Measurements from ENCODE around the gene SPDL1.
A peak's percentile ranks its signal among the peaks of the same experiment; 100 is the strongest.

Gene SPDL1, protein sequence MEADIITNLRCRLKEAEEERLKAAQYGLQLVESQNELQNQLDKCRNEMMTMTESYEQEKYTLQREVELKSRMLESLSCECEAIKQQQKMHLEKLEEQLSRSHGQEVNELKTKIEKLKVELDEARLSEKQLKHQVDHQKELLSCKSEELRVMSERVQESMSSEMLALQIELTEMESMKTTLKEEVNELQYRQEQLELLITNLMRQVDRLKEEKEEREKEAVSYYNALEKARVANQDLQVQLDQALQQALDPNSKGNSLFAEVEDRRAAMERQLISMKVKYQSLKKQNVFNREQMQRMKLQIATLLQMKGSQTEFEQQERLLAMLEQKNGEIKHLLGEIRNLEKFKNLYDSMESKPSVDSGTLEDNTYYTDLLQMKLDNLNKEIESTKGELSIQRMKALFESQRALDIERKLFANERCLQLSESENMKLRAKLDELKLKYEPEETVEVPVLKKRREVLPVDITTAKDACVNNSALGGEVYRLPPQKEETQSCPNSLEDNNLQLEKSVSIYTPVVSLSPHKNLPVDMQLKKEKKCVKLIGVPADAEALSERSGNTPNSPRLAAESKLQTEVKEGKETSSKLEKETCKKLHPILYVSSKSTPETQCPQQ

DNA sequence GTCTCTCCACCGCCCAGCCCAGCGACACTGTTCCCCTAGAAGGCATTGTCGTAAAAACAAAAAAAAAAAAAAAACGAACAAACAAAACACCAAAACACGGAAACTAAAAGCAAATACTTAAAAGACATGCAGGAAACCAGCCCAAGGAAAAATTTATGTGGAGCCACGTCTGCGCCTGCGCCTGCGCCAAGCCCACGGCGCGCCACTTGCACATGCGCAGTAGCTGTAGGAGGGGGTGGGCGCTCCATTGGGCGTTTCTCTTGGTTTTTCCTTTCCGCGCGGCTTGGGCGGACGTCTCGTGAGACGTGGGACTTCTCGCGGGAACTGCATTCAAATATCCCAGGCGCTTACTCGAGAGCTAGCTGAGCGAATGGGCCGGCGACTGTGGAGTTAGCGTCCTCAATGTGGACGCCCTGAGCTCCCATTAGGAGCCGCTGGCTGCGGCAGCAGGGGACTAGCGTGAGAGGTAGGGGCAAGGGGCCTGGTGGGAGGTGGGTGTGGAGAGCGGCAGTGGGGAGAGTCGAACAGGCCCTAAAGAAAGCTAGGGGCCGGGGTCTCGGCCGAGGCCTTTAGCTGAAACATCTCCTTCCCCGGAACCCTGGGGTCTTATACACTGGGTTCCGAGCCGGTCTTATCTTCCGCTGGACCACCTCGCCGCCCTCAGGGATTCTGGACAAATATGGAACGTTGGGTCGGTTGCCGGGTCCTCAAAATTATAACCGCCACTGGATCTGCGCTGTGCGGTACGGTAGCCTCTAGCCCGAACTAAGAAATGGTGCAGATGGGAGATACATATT lies at the start of gene SPDL1:
SPDL1 (plus strand) TSS at position 350 of the 797 bp plus-strand sequence. CDS start 4,644 bp downstream, outside the sequence.
- DNase-seq (ENCODE audit: low spot score): peak; percentile 96

DNA sequence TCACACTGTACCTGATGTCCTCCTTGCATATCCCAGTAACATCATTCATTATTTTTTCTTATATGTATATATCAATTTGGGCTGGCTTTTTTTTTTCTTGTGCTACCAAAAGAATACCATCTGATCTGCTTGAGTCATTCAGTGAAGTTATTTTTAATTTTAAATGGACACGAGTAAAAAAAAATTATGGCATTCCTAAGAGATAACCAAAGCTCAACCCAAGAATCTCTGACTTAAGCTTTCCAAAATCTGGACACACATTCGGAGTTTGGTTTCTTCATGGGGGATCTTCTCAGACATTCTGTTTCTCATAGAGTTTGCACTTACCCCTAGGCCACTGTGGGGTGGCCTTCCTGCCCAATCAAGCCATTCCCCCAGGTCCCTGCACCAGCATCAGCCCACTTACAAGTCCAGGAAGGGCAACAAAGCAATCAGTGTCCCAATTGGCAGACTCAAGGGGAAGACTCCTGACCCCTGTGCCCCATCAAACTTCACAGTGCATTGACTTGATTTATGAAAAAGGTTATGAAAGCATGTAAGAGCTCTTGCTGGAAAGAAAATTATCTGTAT lies 49.2 kb upstream of the SPDL1 start:
- DNase-seq (ENCODE audit: low spot score): no peak

DNA sequence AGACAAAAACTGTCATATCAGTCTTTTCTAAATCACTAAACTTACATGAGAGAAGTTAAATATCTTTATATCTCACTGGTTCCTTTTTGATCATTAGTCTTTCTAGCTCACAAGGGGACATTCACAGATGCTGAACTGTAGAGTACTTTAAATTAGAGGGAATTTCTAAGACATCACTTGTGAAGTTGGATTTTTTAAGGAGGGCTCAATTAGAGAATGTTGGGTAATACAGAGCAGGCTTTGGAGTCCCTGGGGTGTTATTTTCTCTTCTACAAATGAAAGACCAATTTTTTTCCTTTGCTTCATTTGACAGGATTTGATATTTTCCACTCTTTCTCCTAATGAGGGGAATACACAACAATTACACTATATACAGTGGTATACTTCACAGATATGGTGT lies 48.6 kb upstream of the SPDL1 start:
- no peak for DNase-seq (ENCODE audit: low spot score)

DNA sequence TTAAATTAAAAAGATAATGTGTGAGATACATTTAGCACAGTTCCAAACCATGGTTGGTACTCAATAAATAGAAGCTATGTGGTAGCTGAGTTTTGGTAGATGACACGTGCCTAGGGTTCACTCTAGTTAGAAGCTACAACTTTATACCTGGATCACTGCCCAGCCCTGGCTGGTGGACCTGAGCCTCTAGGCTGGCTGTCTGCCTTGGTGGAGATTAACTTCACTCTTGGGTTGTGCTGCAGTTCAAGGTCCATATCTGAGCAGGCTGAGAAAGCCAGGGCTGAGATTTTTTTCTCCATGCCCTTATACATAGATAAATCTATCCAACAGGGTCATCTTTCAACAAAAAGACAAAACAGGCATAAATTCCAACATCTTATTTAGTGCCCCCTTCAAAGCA lies 44.6 kb upstream of the SPDL1 start:
- no peak for DNase-seq (ENCODE audit: low spot score)

DNA sequence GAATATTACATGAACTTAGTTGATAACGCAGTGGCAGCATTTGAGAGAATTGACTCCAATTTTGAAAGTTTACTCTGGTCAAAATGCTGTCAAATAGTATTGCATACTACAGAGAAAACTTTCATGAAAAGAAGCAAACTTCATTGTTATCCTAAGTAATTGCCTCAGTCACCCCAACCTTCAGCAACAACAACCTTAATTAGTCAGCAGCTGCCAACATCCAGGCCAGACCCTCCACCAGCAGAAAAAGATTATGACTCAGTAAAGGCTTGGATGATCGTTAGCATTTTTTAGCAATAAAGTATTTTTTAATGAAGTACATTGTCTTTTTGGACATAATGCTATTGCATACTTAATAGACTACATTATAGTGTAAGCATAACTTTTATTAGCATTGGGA lies 40.8 kb upstream of the SPDL1 start:
- DNase-seq (ENCODE audit: low spot score): no peak

DNA sequence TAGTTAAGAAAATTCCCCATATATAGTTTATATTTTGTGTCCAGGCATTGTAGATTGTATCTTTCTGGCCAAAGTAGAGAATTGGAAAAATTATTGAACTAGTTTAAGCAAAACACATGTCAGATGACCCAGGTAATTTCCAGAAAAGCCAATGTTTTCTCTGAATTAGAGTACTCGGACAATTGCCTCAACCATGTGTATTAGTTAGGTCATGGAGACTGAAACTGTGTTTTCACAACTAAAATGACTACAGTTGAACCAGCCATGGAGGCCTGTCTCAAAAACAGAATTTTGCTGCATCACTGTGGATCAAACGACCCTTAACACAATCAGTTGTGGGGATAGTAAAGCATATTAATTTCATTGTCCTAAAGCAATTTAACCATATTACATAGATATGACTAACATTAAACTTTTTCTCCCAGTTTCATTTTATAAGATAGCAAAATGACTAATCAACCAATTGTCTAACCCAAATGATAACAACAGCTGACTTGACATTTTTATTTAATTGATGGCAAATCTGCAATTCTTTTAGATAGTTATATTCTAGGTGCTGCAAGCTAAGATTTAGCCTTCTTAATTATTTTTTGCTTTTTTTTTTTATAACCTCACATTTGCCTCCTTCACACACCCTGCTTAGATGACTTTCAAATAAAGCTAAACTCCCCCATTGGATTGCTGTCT lies 39.2 kb upstream of the SPDL1 start:
- DNase-seq (ENCODE audit: low spot score): no peak

DNA sequence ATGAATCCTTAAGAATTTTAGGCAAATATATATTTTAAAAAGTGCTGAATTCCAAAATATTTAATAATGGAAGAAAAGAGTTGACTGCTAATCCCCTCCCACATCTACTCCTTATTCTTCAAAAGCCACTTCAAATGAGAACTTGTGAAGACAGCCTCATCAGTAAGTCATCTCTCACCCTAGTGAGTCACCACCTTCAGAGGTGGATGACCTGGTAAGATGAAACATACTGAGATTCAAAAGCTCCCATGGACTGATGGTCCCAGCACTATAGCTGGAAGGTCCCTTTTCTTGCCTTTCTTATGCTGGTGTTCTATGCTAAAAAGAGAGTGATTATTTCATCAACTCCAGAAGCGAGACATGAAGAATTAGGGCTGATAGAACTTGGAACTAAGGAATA lies 37.8 kb upstream of the SPDL1 start:
- no peak for DNase-seq (ENCODE audit: low spot score)

DNA sequence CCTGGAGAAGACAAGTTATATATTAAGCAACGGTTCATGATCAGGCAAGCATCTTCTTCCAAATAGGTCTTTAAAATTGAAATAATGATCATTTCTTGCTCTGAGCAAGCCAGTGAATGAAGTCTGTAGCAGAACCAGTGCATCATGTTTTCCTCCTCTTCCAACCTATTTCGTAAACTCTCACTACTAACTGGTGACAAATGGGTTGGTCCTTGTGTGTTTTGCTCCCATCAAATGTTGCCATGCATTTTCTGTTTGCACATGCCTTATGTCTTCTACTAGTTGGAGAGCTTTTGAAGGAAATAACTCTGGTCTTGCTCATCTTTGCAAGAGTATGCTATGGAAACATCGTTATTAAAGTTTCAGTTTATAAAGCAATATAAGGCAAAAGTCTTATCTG lies 37.2 kb upstream of the SPDL1 start:
- no peak for DNase-seq (ENCODE audit: low spot score)

DNA sequence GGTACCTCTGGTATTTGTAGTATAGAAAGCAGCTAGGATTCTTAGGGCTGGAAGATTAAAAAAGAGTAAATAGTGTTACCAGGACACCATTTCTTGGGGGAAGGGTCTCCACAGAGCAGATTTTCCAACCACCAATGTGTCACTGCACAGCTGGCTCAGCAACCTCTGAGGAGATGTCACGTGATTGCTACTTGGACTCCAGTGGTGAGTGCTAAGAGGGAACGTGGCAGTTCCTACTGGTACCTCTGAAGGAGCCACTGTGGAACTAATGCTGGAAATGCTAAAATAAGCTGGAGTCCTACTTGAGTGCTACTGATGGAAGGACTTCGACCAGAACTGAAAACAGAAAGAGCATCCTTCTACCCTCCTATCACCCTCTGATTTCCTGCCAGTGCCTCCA lies 36.1 kb upstream of the SPDL1 start:
- no peak for DNase-seq (ENCODE audit: low spot score)

DNA sequence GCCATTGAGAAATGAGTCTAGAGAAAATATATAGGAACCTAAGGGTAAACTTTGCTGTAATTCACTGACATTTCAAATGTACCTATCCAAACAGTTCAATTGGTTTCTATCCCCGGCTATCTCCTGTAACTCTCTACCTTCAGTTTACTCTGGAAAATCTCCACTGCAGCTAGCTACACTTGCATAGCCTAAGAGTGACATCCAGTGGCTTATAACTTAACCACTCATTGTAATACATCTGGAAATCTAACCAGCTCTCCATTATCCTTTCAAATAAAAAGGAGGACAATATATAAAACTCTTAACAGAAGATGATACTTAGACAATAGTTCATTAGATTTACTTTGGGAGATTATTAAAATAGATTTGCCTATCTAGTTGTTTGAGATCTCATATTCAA lies 35.3 kb upstream of the SPDL1 start:
- DNase-seq (ENCODE audit: low spot score): no peak

DNA sequence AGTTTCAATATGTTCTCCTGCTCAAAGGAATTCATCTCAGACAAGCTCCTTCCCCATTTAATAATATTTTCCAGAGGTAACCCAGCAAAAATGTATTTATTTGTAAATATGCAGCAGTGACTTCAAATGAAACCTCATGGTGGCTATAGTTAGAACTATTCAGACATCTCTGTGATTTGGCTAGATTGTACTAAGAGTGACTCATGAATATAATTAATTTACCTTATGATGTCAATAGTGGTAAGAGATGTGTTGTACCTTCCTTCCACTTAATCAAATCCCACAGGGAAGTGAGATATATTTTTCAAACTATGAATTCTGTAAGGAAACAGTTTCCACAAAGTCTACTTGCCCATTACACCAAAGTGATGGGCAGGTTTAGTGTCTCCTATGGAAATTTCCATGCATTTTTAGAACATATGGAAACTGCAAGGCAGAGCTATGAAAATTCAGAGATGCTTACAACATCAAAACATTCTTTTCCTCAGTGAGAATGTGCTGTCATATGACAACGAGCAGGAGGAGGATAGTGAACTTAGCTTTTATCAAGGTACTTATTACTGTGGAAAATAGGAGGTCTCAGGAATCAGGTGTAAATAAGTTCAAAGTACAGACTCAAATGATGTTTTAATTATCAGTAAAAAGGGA lies 34.0 kb upstream of the SPDL1 start:
- DNase-seq (ENCODE audit: low spot score): no peak

DNA sequence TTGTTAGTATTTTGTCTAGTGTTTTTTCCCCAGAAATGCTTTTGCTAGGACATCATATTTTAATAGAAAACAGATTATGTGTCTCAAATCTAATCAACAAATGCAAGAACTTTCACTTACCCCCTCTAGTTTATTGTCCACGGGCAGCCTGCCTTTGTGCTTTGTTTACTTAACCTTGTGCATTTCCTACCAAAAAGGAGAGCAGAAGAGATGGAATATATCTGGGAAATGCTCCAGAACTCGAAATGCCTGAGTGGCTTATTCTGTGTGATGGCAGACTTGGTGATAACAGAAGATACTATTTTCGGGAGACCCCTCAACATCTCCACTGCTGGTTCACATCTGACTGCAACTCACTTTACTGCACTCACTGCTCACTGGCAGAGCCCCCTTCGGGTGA lies 33.3 kb upstream of the SPDL1 start:
- DNase-seq (ENCODE audit: low spot score): no peak

DNA sequence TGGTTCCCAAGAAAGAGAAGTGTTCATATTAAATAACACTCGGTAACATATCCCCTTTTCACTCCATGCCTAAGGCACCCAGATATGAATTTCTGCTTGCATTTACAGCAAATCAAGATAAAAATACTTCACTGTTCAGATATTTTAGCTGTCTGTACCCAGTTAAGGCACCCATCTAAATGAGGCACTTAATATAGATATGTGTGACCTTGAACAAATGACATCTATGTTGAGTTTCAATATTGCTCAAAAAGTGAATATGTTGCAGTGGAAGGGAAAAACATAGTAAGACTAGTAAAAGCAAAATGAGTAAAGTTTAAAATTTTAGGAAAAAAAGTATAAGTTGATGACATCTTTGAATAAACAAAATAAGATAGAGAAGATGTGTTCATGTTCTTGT lies 32.4 kb upstream of the SPDL1 start:
- no peak for DNase-seq (ENCODE audit: low spot score)

DNA sequence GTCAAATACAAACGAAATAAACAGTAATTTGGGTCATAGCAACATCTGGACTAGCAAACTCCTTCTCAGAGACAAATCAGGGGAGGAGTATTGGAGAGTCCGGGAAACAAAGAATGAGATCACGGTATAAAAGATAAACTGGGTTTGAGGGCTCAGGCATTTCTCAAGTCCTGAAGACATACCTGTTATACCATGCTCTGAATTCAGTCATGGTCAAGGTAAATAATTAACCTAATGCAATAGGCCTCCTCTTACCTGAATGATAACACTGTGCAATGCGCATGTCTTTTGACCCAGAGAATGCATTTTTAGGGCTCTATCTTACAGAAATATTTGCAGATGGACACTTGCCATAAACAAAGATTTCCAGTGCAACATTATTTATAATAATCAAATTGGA lies 31.9 kb upstream of the SPDL1 start:
- no peak for DNase-seq (ENCODE audit: low spot score)

DNA sequence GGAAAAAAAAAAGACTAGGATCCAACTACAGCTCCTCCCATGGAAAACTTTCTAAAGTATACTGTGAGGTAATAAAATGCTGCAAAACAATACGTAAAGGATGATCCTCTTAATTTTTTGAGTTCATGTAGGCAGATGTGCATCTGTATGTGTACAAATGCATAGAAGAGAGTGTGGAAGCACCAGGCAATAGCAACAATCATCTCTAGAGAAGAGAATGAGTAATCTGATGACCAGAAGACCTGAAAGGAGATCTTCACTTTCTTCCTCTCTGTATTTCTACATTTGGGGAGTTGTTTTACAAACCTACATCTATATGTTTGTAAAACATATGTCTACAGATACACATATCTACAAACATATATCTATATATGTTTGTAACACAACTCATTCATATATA lies 29.3 kb upstream of the SPDL1 start:
- DNase-seq (ENCODE audit: low spot score): no peak

DNA sequence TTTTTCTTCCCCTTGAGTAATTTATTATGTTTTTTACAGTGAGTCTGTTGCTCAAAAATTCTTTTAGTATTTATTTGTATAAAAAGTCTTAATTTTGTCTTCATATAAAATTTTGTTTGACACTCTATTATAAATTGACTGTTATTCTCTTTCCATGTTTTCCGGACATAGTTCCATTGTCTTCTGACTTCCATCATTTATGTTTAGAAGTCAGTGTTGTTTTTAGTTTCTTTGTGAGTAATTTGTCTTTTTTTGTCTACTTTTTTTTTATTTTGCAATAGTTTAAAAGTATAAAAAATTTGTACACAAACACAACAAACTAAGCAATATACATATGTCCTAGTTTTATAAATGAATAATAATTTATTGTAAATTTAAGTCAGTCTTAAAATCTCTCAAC lies 25.7 kb upstream of the SPDL1 start:
- DNase-seq (ENCODE audit: low spot score): no peak

DNA sequence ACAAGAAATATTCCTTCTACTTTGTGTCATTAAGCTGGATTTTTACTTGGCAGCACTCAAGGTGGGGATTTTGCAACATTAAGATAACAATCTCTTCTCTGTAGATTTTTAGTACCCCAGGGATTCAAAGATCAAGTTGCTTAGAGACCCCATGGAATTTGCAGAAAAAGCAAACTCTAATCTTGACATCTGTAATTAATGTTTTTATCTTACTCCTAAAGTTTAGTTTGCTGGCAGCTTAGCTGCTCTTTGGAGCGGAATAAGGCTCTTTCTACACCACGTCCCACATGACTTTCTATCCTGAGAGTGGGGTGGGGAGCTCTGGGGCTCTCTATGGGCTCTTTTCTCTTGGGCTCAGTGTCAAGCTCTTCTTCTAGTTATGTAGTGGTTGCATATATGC lies 21.7 kb upstream of the SPDL1 start:
- no peak for DNase-seq (ENCODE audit: low spot score)

DNA sequence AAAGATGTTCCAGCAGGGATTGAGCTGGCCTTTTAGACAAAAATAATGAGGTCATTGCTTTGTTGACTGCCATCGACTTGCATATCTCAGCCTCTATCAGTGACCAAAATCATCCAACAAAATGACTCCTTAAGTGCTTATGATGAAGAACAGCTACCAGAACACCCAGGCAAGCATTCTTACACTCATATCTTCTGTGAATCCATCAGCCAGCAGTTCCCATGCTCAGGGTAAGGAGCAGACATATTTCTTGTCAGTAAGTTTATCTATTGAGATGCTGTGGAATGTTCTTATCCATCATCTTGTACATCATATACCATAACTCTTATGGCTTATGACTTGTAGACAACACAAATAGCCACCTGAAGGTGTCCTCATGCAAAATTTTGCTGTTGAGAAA lies 20.2 kb upstream of the SPDL1 start:
- no peak for DNase-seq (ENCODE audit: low spot score)

DNA sequence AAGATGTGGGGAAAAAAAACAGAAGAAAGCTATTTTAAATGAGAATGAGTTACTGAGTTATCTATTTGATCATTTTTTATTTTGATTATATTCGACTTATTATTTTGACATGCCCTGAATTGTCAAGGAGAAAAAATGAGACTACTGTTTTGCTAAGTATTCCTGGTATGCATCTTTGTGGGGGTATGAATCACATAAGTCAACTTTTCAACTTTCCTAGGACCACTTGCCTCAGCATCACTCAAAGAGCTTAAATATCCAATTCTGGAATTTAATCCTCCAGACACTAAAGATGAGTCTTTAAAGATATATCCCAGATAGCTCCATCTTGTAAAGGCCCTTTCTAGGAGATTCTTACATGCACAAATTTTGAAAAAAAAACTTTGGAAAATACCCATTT lies 17.4 kb upstream of the SPDL1 start:
- DNase-seq (ENCODE audit: low spot score): no peak

DNA sequence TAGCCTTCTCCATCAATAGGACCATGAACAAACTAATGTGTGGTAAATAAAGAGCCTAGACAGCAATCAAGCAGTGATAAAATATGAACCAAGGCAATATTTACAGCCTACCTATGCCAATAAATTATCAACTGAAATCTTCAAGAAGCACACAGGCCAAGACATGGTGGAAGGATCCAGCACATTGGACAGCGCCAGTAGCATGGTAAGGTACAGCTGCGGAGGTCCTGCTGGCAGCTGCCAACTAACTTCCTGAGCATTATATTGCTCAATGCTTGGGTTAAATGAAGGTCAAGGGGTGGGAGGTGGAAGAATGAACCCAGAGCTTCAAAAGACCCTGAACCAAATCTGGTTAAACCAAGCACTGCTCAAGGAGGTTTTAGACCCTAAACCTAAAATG lies 16.5 kb upstream of the SPDL1 start:
- DNase-seq (ENCODE audit: low spot score): no peak

DNA sequence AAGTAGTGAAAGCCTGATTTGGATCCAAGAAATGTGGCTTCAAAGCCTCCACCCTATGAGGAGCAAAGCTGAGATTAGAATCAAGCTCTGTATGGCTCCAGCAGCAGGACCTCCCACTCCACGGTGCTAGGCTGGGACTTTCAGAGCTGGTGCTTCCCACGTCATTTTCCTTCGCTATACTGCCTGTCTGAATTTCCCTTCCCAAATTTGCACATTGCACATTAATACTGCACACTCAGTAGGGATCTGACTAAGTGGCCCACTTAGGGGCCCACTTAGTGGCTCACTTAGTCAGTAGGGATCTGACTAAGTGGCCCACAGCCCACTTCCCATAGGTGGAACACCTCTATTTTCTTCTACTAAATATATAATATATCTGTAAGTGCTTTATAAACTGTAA lies 14.1 kb upstream of the SPDL1 start:
- no peak for DNase-seq (ENCODE audit: low spot score)

DNA sequence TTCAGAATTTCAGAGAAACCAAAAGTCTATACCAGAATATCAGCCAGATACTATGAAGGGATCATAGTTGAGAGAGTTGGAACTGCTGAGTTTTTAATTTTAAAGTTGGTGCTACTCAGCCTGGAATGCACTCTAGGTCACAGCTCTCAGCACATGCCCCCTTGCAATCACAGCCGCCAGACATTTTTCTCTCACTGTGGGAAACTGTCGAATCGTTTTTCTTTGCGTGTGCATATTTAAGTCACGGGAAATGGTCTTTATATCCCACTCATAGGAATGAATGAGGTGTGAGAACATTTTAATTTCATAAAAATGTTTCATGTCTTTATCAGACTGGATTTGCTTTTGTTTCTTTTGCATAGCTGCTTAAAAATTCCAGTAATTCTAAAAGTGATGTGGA lies 12.2 kb upstream of the SPDL1 start:
- DNase-seq (ENCODE audit: low spot score): no peak
